AG04450 (cell line): ENCODE measurements around the gene EFNA1. TPM values are rescaled to one million over a fixed set of nuclear protein-coding genes. Genes with fewer than 3 reads are reported as not detected.

Experiments
- CTCF ChIA-PET: fragments of 300-600, 350-600 bp; formaldehyde crosslinking; extraction: SDS; loops from one replicate; lab custom pipeline; 2022; ENCODE audit warnings: antibody characterized with exemption, inconsistent platforms; lab: Charles Lee
- POLR2A ChIA-PET: fragments of 350-600 bp; formaldehyde crosslinking; extraction: SDS; loops from one replicate; lab custom pipeline; 2021; ENCODE audit warnings: antibody characterized with exemption, inconsistent platforms; lab: Yijun Ruan, JAX
- DNase-seq: peaks from one replicate; pipeline ENCODE4 v3.0.0-alpha.2; 2011; ENCODE audit warnings: low read depth, low spot score
- H3K27ac ChIP-seq: one replicate; pipeline ENCODE4 v1.5.1; 2012; ENCODE audit warnings: low read depth, low read length, control low read depth
- H3K27me3 ChIP-seq: one replicate; pipeline ENCODE4 v1.6.0; 2012; ENCODE audit warnings: low read length; ENCODE audit not compliant: control insufficient read depth, insufficient read depth
- H3K4me3 ChIP-seq: 2 replicates; pipeline ENCODE4 v1.5.1; 2011; ENCODE audit warnings: mild to moderate bottlenecking, low read depth, low read length, control low read depth
- H3K9me3 ChIP-seq: 2 replicates; pipeline ENCODE4 v1.5.1; 2012; ENCODE audit warnings: low read length; ENCODE audit not compliant: control insufficient read depth, insufficient read depth
- CTCF ChIP-seq: IDR thresholded peaks from 2 replicates; pipeline ENCODE4 v1.5.1; 2011; ENCODE audit warnings: low read depth, low read length, control low read depth, inconsistent platforms
- polyA plus RNA-seq: library from polyadenylated mRNA; depleted of rRNA; stranded (reverse); fragments of >200 nt; gene quantifications from 2 replicates; pipeline ENCODE4 v1.2.3, GENCODE V29; 2011; rRNA removed
- small RNA-seq: library from RNA; depleted of rRNA; stranded (forward); fragments of <200 nt; gene quantifications from one replicate; pipeline ENCODE3, GENCODE V24; 2012; ENCODE audit warnings: low read depth; ENCODE audit not compliant: insufficient read length

Gene EFNA1
- polyA plus RNA-seq, 1 experiment, result 1.4 TPM

GRCh38 chr1:155184351-155184811 is 56.7 kb downstream of the EFNA1 start:
- ChIA-PET CTCF (interaction anchor here (0.8 to 2.5 kb wide), 3 partner anchors 9 to 11 kb away, joined by 4 to 16 read pairs (median 8); partner anchors contain the start of gene KRTCAP2), POLR2A (interaction anchor here (0.5 to 1.0 kb wide), 2 partner anchors 9 to 1217 kb away, joined by 3 read pairs; partner anchors contain the start of gene CREB3L4)
- no peak for DNase-seq
- no peak overlapping the region for H3K27ac ChIP-seq
- TF ChIP-seq CTCF, result no peak
- H3K4me3 ChIP-seq, result no peak overlapping the region
- no peaks in the 10 kb centered on the region for H3K27me3 ChIP-seq
- no peaks in the 10 kb centered on the region; the same call in 1 of the 2 replicates for H3K9me3 ChIP-seq

Small RNA genes within 50 kb of the gene (small RNA-seq; reads per million reads assigned to genes)
- not detected for gene HMGN2P18
- not detected for gene RF00019

Other genes starting within 250 kb of the EFNA1 start
- gene PMVK, start 191.2 kb upstream of the EFNA1 start, polyA plus RNA-seq, result 21.0 and 24.7 TPM in 2 replicates
- 72.2 and 87.1 TPM in 2 replicates for gene PBXIP1, start 171.8 kb upstream of the EFNA1 start, polyA plus RNA-seq
- 18.1 and 19.3 TPM in 2 replicates for gene PYGO2, start 166.1 kb upstream of the EFNA1 start, polyA plus RNA-seq
- gene SHC1, start 157.1 kb upstream of the EFNA1 start, polyA plus RNA-seq, result 371 and 409 TPM in 2 replicates
- 66.4 and 81.3 TPM in 2 replicates for gene CKS1B, start 153.2 kb upstream of the EFNA1 start, polyA plus RNA-seq
- gene FLAD1, start 144.5 kb upstream of the EFNA1 start, polyA plus RNA-seq, result 21.1 and 30.2 TPM in 2 replicates
- 0.21 TPM in 1 of 2 replicates, not detected in the other for gene LENEP, start 134.3 kb upstream of the EFNA1 start, polyA plus RNA-seq
- 8.7 and 12.7 TPM in 2 replicates for gene ZBTB7B, start 125.1 kb upstream of the EFNA1 start, polyA plus RNA-seq
- gene DCST2, start 94.1 kb upstream of the EFNA1 start, polyA plus RNA-seq, result 0.07 and 0.19 TPM in 2 replicates
- gene DCST1, start 94.1 kb upstream of the EFNA1 start, polyA plus RNA-seq, result not detected in 2 replicates
- 25.9 and 37.5 TPM in 2 replicates for gene ADAM15, start 76.6 kb upstream of the EFNA1 start, polyA plus RNA-seq
- gene EFNA4, start 64.1 kb upstream of the EFNA1 start, polyA plus RNA-seq, result 10.1 and 12.9 TPM in 2 replicates
- 0.51 and 0.56 TPM in 2 replicates for gene EFNA3, start 49.0 kb upstream of the EFNA1 start, polyA plus RNA-seq
- gene SLC50A1, start 8.0 kb downstream of the EFNA1 start, polyA plus RNA-seq, result 29.5 and 31.4 TPM in 2 replicates
- 16.8 and 35.6 TPM in 2 replicates for gene DPM3, start 12.7 kb downstream of the EFNA1 start, polyA plus RNA-seq
- gene KRTCAP2, start 45.4 kb downstream of the EFNA1 start, polyA plus RNA-seq, result 102 and 131 TPM in 2 replicates
- 2.9 and 3.8 TPM in 2 replicates for gene TRIM46, start 46.0 kb downstream of the EFNA1 start, polyA plus RNA-seq
- 32.5 and 34.6 TPM in 2 replicates for gene THBS3, start 80.0 kb downstream of the EFNA1 start, polyA plus RNA-seq
- 44.6 and 62.3 TPM in 2 replicates for gene MTX1, start 80.8 kb downstream of the EFNA1 start, polyA plus RNA-seq
- gene ENTREP3, start 127.6 kb downstream of the EFNA1 start, polyA plus RNA-seq, result 10.2 and 12.3 TPM in 2 replicates
- gene SCAMP3, start 134.5 kb downstream of the EFNA1 start, polyA plus RNA-seq, result 104 and 115 TPM in 2 replicates
- gene CLK2, start 145.6 kb downstream of the EFNA1 start, polyA plus RNA-seq, result 40.5 and 42.6 TPM in 2 replicates
- gene HCN3, start 149.6 kb downstream of the EFNA1 start, polyA plus RNA-seq, result 1.5 and 1.7 TPM in 2 replicates
- not detected in 2 replicates for gene PKLR, start 173.6 kb downstream of the EFNA1 start, polyA plus RNA-seq
- gene FDPS, start 181.0 kb downstream of the EFNA1 start, polyA plus RNA-seq, result 140 and 146 TPM in 2 replicates
- 20.9 and 22.4 TPM in 2 replicates for gene RUSC1, start 193.0 kb downstream of the EFNA1 start, polyA plus RNA-seq